ENCODE results near the gene RWDD4.

DNA sequence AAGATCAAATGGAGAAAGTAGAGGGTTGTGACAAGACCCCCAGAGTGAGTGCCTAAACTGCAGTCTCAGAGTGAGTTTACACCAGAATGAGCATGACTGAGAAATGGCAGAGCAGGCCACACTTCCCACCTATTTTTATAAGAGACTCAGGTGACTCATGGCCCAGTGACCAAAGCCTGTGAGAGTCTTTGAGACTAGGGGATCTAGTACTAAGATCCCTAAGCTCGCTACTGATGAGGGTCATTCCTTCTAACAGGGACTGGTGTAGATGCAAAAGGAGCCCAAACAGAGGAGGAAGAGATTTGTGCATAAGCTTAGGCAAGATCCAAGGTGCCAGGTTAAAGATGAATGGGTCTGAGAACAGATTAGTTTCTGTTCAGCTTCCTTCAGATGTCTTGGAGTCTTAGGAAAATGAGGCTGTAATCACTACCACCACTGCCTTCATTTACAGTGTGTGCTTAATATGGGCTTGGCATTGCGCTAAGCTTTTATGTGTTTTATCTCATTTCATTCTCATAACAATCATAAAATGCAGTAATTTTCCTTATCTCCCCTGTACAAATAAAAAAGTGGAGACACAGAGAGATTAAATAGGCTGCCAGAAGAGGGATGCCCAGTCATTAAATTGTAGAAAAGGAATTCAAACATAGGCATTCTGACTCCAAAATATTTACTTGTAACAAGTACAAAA is 62.8 kb downstream of the RWDD4 start:
- TF ChIP-seq, protein P1, sequence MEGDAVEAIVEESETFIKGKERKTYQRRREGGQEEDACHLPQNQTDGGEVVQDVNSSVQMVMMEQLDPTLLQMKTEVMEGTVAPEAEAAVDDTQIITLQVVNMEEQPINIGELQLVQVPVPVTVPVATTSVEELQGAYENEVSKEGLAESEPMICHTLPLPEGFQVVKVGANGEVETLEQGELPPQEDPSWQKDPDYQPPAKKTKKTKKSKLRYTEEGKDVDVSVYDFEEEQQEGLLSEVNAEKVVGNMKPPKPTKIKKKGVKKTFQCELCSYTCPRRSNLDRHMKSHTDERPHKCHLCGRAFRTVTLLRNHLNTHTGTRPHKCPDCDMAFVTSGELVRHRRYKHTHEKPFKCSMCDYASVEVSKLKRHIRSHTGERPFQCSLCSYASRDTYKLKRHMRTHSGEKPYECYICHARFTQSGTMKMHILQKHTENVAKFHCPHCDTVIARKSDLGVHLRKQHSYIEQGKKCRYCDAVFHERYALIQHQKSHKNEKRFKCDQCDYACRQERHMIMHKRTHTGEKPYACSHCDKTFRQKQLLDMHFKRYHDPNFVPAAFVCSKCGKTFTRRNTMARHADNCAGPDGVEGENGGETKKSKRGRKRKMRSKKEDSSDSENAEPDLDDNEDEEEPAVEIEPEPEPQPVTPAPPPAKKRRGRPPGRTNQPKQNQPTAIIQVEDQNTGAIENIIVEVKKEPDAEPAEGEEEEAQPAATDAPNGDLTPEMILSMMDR (conservative IDR thresholded peaks at IDR 0.05; ENCODE audit: low read depth, low read length), result no peak
- TF ChIP-seq EZH2 (IDR thresholded peaks at IDR 0.05; ENCODE audit: low read length, unreplicated experiment) (no peak), EZH2phosphoT487 (IDR thresholded peaks at IDR 0.05; ENCODE audit: borderline replicate concordance, low read length) (no peak)

Measured in PC-3 (cell line).